ENCODE data around the gene RHOD. TPM values are rescaled to one million over a fixed set of nuclear protein-coding genes. Genes with fewer than 3 reads are reported as not detected.
A peak's percentile ranks its signal among the peaks of the same experiment; 100 is the strongest.

The RHOD gene
- total and polyA plus RNA-seq, 10 of the 15 experiments (the other 5 are each of a cell fraction or from before 2014, with no cell fraction given), result 0.15 to 2.6 (median 1.9) TPM; not detected in 2

DNA sequence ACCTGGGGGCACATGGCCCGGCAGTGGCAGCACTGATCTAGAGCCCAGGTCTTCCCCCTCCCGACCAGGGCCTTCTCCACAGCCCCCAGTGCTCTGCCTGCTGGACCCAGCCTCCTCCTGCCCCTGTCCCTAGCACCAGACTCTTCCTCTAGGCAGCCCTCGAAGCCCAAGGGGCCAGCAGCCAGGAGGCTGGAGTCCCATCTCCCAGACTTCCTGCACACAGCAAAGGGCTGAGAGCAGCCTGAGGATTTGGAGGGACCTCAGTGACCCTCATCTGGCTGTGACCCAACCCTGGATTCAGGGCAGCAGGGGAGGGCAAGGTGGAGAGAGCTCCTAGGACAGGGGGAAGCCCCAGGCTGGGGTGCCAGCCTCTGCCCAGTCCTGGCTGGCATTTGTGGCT lies 3.0 kb downstream of the RHOD start:
- no peak overlapping the region for H3K27ac ChIP-seq (ENCODE audit: control insufficient read depth, insufficient read depth)
- no peak overlapping the region for H3K4me3 ChIP-seq
- no TSS peak for BruUV-seq (replicated peaks)
- WGBS (ENCODE audit: insufficient coverage, insufficient replicate concordance, low lambda C conversion rate, missing lambda C conversion rate), result 63% methylated on average over 3 of the region's 3 CpGs
- H3K4me2 ChIP-seq (ENCODE audit: control insufficient read depth, insufficient read depth), result no peak overlapping the region
- H3K36me3 ChIP-seq (ENCODE audit: control insufficient read depth in 2 of 2, insufficient read depth in 2 of 2, low read length in 1 of 2), result no peaks in the 10 kb centered on the region
- RAD21 ChIA-PET (ENCODE audit: unreplicated experiment), result no interaction called here
- TF ChIP-seq NFYA (IDR thresholded peaks at IDR 0.05; ENCODE audit: borderline replicate concordance, low read depth, low read length) (no peak), SIN3A (IDR thresholded peaks at IDR 0.05; ENCODE audit: low read depth, low read length) (no peak), TCF3 (IDR thresholded peaks at IDR 0.05; ENCODE audit: borderline replicate concordance, insufficient read depth, low read depth, low read length) (no peak)
- FAIRE-seq (no peak), DNase-seq (ENCODE audit: low read depth, low spot score) (no peak), ATAC-seq (no peak)
- no peak overlapping the region for H3K9ac ChIP-seq (ENCODE audit: control insufficient read depth, insufficient read depth, low read length)
- H4K20me1 ChIP-seq (ENCODE audit: control insufficient read depth, insufficient read depth), result no peaks in the 10 kb centered on the region
- H3K9me3 ChIP-seq (replicated peaks; ENCODE audit: control insufficient read depth, insufficient read depth, low read length), result no peaks in the 10 kb centered on the region
- in situ Hi-C loops (cut with MboI) (no loop called here), intact Hi-C loops (cut with micrococcal nuclease; ENCODE audit: unreplicated experiment) (no loop called here)
- no peaks in the 10 kb centered on the region for H3K79me2 ChIP-seq (ENCODE audit: control insufficient read depth, insufficient read depth, low read length)
- POLR2A ChIA-PET, result no interaction called here
- peaks cover 10% of the 10 kb centered on the region for H3K4me1 ChIP-seq (ENCODE audit: control insufficient read depth, insufficient read depth, low read length)
- SMC1A ChIA-PET (ENCODE audit: uncharacterized antibody, unreplicated experiment), result no interaction called here
- CTCF ChIA-PET, result no interaction called here
- H2AFZ ChIP-seq (ENCODE audit: control insufficient read depth, low read depth, low read length), result no peak overlapping the region
- H3K27me3 ChIP-seq (replicated peaks in 1 of 2; ENCODE audit: control insufficient read depth in 2 of 2, insufficient read depth in 2 of 2, low read length in 1 of 2), result no peaks in the 10 kb centered on the region

DNA sequence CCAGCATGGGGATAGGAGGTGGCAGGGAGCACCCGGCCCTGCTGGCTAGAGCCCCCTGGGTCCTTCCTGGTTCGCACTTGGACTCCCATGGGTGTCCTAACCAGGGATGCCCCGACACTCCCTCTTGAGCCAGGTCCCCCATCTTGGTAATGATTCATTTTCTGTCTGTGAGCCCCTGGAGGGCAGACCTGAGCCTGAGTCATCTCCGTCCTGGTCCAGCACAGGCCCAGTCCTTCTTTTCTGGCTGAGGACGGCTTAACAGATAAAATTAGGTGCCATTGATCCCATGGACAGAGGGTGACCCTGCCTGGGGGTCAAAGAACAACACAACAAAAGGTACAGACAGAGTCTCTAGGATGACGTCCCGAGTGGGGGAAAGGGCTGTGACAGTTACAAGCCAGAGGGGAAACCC lies 3.5 kb downstream of the RHOD start:
- no peaks in the 10 kb centered on the region for H3K9me3 ChIP-seq (replicated peaks; ENCODE audit: control insufficient read depth, insufficient read depth, low read length)
- in situ Hi-C loops (cut with MboI), result no loop called here
- H3K27me3 ChIP-seq (replicated peaks in 1 of 2; ENCODE audit: control insufficient read depth in 2 of 2, insufficient read depth in 2 of 2, low read length in 1 of 2), result no peaks in the 10 kb centered on the region
- H3K79me2 ChIP-seq (ENCODE audit: control insufficient read depth, insufficient read depth, low read length), result no peaks in the 10 kb centered on the region
- H2AFZ ChIP-seq (ENCODE audit: control insufficient read depth, low read depth, low read length), result no peak overlapping the region
- no peak overlapping the region for H3K27ac ChIP-seq (ENCODE audit: control insufficient read depth, insufficient read depth)
- H3K4me3 ChIP-seq, result no peak overlapping the region
- H3K9ac ChIP-seq (ENCODE audit: control insufficient read depth, insufficient read depth, low read length), result no peak overlapping the region
- no peaks in the 10 kb centered on the region for H3K36me3 ChIP-seq (ENCODE audit: control insufficient read depth in 2 of 2, insufficient read depth in 2 of 2, low read length in 1 of 2)
- ChIA-PET POLR2A (no interaction called here), RAD21 (ENCODE audit: unreplicated experiment) (no interaction called here), SMC1A (ENCODE audit: uncharacterized antibody, unreplicated experiment) (no interaction called here), CTCF (no interaction called here)
- WGBS (ENCODE audit: insufficient coverage, insufficient replicate concordance, low lambda C conversion rate, missing lambda C conversion rate), result 34% methylated on average over 7 of the region's 7 CpGs
- no peak for DNase-seq (ENCODE audit: low read depth, low spot score)
- no peak for FAIRE-seq
- intact Hi-C loops (cut with micrococcal nuclease; ENCODE audit: unreplicated experiment), result no loop called here
- no peak overlapping the region for H3K4me2 ChIP-seq (ENCODE audit: control insufficient read depth, insufficient read depth)
- H3K4me1 ChIP-seq (ENCODE audit: control insufficient read depth, insufficient read depth, low read length), result peaks cover 10% of the 10 kb centered on the region
- H4K20me1 ChIP-seq (ENCODE audit: control insufficient read depth, insufficient read depth), result no peaks in the 10 kb centered on the region
- ATAC-seq, result peak; percentile 29; the same call in 1 of the 3 replicates
- no TSS peak for BruUV-seq (replicated peaks)
- TF ChIP-seq MEF2A (IDR thresholded peaks at IDR 0.05; ENCODE audit: insufficient read depth, low read depth, low read length), result no peak
- no peak for TF ChIP-seq SMAD1 (IDR thresholded peaks at IDR 0.05; ENCODE audit: low read depth, partially characterized antibody)
- no peak for TF ChIP-seq NFXL1 (IDR thresholded peaks at IDR 0.05; ENCODE audit: borderline replicate concordance)
- no peak for TF ChIP-seq IKZF1 (conservative IDR thresholded peaks at IDR 0.05)
- TF ChIP-seq, protein P1, sequence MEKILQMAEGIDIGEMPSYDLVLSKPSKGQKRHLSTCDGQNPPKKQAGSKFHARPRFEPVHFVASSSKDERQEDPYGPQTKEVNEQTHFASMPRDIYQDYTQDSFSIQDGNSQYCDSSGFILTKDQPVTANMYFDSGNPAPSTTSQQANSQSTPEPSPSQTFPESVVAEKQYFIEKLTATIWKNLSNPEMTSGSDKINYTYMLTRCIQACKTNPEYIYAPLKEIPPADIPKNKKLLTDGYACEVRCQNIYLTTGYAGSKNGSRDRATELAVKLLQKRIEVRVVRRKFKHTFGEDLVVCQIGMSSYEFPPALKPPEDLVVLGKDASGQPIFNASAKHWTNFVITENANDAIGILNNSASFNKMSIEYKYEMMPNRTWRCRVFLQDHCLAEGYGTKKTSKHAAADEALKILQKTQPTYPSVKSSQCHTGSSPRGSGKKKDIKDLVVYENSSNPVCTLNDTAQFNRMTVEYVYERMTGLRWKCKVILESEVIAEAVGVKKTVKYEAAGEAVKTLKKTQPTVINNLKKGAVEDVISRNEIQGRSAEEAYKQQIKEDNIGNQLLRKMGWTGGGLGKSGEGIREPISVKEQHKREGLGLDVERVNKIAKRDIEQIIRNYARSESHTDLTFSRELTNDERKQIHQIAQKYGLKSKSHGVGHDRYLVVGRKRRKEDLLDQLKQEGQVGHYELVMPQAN (conservative IDR thresholded peaks at IDR 0.05), result no peak
- TF ChIP-seq, protein P2, sequence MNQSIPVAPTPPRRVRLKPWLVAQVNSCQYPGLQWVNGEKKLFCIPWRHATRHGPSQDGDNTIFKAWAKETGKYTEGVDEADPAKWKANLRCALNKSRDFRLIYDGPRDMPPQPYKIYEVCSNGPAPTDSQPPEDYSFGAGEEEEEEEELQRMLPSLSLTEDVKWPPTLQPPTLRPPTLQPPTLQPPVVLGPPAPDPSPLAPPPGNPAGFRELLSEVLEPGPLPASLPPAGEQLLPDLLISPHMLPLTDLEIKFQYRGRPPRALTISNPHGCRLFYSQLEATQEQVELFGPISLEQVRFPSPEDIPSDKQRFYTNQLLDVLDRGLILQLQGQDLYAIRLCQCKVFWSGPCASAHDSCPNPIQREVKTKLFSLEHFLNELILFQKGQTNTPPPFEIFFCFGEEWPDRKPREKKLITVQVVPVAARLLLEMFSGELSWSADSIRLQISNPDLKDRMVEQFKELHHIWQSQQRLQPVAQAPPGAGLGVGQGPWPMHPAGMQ (IDR thresholded peaks at IDR 0.05; ENCODE audit: borderline replicate concordance), result no peak
- TF ChIP-seq, protein P3, sequence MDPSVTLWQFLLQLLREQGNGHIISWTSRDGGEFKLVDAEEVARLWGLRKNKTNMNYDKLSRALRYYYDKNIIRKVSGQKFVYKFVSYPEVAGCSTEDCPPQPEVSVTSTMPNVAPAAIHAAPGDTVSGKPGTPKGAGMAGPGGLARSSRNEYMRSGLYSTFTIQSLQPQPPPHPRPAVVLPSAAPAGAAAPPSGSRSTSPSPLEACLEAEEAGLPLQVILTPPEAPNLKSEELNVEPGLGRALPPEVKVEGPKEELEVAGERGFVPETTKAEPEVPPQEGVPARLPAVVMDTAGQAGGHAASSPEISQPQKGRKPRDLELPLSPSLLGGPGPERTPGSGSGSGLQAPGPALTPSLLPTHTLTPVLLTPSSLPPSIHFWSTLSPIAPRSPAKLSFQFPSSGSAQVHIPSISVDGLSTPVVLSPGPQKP (IDR thresholded peaks at IDR 0.05; ENCODE audit: low read depth, low read length), result no peak
- TF ChIP-seq CBFB (IDR thresholded peaks at IDR 0.05; ENCODE audit: low read depth), result no peak
- TF ChIP-seq PAX5 (IDR thresholded peaks at IDR 0.05; ENCODE audit: borderline replicate concordance, low read depth, low read length), result no peak
- TF ChIP-seq, protein P4, sequence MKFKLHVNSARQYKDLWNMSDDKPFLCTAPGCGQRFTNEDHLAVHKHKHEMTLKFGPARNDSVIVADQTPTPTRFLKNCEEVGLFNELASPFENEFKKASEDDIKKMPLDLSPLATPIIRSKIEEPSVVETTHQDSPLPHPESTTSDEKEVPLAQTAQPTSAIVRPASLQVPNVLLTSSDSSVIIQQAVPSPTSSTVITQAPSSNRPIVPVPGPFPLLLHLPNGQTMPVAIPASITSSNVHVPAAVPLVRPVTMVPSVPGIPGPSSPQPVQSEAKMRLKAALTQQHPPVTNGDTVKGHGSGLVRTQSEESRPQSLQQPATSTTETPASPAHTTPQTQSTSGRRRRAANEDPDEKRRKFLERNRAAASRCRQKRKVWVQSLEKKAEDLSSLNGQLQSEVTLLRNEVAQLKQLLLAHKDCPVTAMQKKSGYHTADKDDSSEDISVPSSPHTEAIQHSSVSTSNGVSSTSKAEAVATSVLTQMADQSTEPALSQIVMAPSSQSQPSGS (IDR thresholded peaks at IDR 0.05; ENCODE audit: low read length), result no peak
